Ectodermal cell (in vitro differentiated cells): Measurements from ENCODE around the gene GAB2.

ENCODE experiments used
- H3K27ac ChIP-seq: 2 replicates; pipeline ENCODE4 v1.7.0; 2013; ENCODE audit warnings: mild to moderate bottlenecking, low read depth, low read length; ENCODE audit not compliant: insufficient read depth, poor library complexity, severe bottlenecking
- H3K27me3 ChIP-seq: 2 replicates; pipeline ENCODE4 v1.7.0; 2013; ENCODE audit warnings: mild to moderate bottlenecking, low read length; ENCODE audit not compliant: insufficient read depth, control insufficient read depth, poor library complexity, severe bottlenecking
- H3K36me3 ChIP-seq: one replicate; pipeline ENCODE4 v1.7.0; 2013; ENCODE audit warnings: low read length; ENCODE audit not compliant: control insufficient read depth, insufficient read depth
- H3K4me1 ChIP-seq: one replicate; pipeline ENCODE4 v1.7.0; 2013; ENCODE audit warnings: low read length; ENCODE audit not compliant: control insufficient read depth, insufficient read depth
- H3K4me3 ChIP-seq: 2 replicates; pipeline ENCODE4 v1.7.0; 2013; ENCODE audit warnings: low read depth, low read length, control low read depth; ENCODE audit not compliant: insufficient read depth
- H3K9me3 ChIP-seq: 2 replicates; pipeline ENCODE4 v1.7.0; 2013; ENCODE audit warnings: mild to moderate bottlenecking, low read length, moderate library complexity; ENCODE audit not compliant: control insufficient read depth
- WGBS, 2 experiments: methylation state at CpG; one replicate each; pipeline ENCODE4 v1.1.7; 2013; ENCODE audit warnings: missing lambda C conversion rate in 2 of 2; 5-methylcytosine and 5-hydroxymethylcytosine counted together

GAB2 gene

DNA sequence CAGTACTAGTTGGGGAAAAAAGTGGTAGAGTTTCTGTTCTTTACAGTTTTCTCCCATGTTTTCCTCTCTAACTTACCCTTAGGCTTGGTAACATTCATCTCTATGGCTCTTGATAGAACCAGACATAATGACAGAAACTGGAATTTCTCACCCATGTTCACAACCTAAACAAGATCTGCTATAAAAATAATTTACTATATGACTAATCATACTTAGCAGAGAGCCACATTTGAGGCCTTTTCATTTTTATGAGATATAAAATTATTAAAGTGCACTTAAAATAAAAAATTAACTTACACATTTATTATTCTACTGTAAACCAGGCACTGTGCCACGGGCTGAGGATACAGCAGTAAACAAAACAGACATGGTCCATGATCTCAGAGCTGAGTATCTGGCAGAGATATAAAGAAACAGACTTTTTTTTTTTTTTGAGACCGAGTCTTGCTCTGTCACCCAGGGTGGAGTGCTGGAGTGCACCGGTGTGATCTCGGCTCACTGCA is 98.1 kb downstream of the GAB2 start:
- Histone ChIP-seq H3K36me3 (no peaks in the 10 kb centered on the region), H3K27ac (no peak overlapping the region), H3K4me3 (no peak overlapping the region), H3K4me1 (peaks cover 8% of the 10 kb centered on the region), H3K9me3 (no peaks in the 10 kb centered on the region), H3K27me3 (no peaks in the 10 kb centered on the region)
- 86 to 95% methylated on average over 4 of the region's 4 CpGs for WGBS, 2 experiments

DNA sequence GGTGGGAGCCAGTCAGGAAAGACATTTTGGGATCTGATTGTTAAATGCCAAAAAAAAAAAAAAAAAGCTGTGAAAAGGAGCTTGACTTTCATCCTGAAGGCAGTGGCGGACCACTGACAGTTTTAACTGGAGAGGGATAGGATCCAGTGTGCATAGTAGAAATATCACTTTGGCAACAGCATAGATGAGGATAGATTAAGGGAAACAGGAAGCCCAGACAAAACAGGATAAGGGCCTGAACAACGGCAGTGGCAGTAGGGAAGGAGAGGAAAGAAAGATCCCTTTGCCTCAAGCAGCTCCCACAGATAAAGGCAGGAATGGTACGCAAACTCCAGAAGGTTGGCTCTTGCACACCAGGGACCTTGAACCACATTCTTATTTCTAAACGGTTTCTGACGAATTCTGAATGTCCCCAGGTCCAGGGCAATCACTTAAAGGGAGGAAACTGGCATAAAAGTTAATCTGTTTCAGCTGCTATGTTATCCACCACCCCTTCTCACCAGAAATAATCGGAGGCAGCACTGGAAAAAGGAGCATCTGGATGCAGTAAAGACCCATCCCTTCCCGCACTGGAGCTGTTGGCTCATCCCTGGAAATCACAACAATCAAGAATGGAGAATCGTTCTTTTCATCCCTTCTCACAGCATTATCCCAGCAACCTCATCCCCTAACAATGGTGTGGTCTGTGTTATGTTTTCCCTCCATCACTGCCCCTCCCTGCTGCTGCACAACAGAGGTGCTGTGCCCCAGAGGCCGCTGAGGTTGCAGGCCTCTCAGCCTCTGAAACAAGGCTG is 99.1 kb downstream of the GAB2 start:
- 73 to 74% methylated on average over 9 of the region's 9 CpGs for WGBS, 2 experiments
- H3K36me3 ChIP-seq = no peaks in the 10 kb centered on the region
- H3K27ac ChIP-seq = peak overlapping the region; percentile 64
- no peaks in the 10 kb centered on the region for H3K9me3 ChIP-seq
- peaks cover 11% of the 10 kb centered on the region for H3K4me1 ChIP-seq
- no peak overlapping the region for H3K4me3 ChIP-seq
- H3K27me3 ChIP-seq = no peaks in the 10 kb centered on the region

DNA sequence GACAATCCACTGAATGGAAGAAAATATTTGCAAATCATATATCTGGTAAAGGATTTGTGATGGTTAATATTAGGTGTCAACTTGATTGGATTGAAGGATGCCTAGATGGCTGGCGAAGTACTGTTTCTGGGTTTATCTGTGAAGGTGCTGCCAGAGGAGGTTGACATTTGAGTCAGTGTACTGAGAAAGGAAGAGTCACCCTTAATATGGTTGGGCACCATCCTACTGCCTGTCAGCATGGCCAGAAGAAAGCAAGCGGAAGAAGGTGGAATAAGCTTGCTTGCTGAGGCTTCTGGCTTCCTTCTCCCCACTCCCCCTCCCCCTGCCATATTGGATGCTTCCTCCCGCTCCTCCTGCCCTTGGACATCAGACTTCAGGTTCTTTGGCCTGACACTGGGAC is 101.9 kb downstream of the GAB2 start:
- Histone ChIP-seq H3K27ac (no peak overlapping the region), H3K27me3 (no peaks in the 10 kb centered on the region), H3K9me3 (no peaks in the 10 kb centered on the region), H3K36me3 (no peaks in the 10 kb centered on the region), H3K4me1 (peaks cover 11% of the 10 kb centered on the region), H3K4me3 (no peak overlapping the region)
- WGBS, 2 experiments = 90 to 92% methylated on average over 3 of the region's 3 CpGs

DNA sequence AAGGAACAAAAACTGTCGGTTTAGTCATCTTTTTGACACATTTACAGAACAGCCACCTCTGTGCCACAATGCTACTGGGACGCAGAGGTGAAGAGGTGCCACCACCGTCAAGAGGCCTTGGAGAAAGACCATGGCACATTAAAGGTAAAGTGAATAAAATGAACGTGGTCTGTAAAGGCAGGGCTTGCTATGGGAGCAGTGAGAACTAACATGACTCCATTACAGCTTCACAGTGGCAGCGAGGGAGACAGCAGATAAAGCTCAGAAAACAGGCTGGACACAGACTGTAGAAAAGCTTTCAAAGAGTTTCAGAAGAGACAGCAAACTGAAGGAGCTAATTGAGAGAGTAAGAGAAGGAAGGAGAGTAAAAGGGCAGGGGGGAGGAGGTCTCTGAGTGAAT is 102.9 kb downstream of the GAB2 start:
- peaks cover 11% of the 10 kb centered on the region for H3K4me1 ChIP-seq
- no peaks in the 10 kb centered on the region for H3K36me3 ChIP-seq
- WGBS, 2 experiments = 91% methylated on average over 5 of the region's 5 CpGs
- H3K27ac ChIP-seq = no peak overlapping the region
- H3K9me3 ChIP-seq = no peaks in the 10 kb centered on the region
- no peaks in the 10 kb centered on the region for H3K27me3 ChIP-seq
- no peak overlapping the region for H3K4me3 ChIP-seq

DNA sequence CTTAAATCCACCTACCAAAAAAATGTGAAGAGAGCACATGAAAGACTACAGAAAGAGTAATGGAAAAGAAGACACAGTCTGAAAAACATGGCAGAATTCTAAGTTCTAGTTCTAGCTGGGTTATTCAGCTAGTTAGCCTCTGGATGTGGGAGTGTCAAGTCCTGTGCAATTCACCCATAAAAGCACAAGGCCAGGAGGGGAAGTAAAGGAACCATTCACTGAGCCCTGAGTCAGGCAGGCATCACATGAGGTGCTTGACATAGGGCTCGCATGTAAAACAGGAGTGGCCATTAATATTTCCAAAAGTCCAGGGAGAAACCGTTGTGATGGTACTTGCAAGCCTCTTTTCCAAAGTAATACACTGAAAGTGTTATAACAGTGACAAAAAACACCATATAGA is 103.7 kb downstream of the GAB2 start:
- H3K27ac ChIP-seq = no peak overlapping the region
- no peaks in the 10 kb centered on the region for H3K27me3 ChIP-seq
- H3K36me3 ChIP-seq = no peaks in the 10 kb centered on the region
- H3K4me1 ChIP-seq = peaks cover 7% of the 10 kb centered on the region
- no peak overlapping the region for H3K4me3 ChIP-seq
- H3K9me3 ChIP-seq = no peaks in the 10 kb centered on the region
- 91 to 93% methylated on average over 2 of the region's 2 CpGs for WGBS, 2 experiments

DNA sequence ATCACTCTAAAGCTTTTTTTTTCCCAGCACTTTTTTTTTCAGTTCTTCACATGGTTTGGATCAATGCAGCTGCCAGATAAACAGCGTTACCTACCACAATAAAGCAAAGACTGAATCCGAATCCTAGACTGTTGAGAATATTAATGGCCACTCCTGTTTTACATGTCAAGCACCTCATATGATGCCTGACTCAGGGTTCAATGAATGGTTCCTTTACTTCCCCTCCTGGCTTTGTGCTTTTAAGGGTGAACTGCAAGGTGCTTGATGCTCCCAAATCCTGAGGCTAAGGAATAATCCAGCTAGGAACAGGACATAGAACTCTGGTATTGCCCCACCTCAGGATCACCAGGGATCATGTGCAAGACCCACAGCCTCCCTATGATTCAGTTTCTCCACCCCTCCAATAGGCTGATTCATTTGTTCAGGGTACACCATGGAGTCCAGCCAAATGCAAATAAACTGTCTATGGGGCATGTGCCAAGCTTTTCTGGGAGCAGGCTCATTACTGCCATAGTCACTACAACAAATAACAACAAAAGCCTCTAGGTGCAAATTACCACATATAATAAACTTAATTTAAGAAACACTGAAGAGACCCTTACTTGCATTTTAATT is 104.3 kb downstream of the GAB2 start:
- H3K27me3 ChIP-seq = no peaks in the 10 kb centered on the region
- H3K27ac ChIP-seq = no peak overlapping the region
- 94 to 96% methylated on average over 2 of the region's 2 CpGs for WGBS, 2 experiments
- H3K9me3 ChIP-seq = no peaks in the 10 kb centered on the region
- no peaks in the 10 kb centered on the region for H3K36me3 ChIP-seq
- peaks cover 3% of the 10 kb centered on the region for H3K4me1 ChIP-seq
- H3K4me3 ChIP-seq = no peak overlapping the region

DNA sequence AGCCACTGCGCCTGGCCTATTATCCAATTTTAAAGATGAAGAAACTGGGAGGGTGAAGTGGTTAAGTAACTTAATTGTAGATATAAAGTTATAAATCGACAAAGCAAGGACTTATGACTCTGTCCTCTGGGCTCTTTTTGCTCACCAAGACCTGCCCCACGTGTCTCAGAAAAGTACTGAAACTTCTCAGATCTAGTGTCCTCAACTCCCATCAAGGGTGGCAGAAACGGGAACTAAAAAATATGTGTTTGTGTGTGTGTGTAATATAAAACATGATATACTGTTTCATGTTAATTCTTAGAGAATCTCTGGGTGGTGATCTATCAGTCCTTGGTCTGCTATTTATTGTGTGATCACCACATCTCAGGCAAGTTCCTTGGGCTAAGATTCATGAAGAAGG is 104.9 kb downstream of the GAB2 start:
- Histone ChIP-seq H3K9me3 (no peaks in the 10 kb centered on the region), H3K36me3 (no peaks in the 10 kb centered on the region), H3K27ac (no peak overlapping the region), H3K4me3 (no peak overlapping the region), H3K4me1 (peaks cover 3% of the 10 kb centered on the region), H3K27me3 (no peaks in the 10 kb centered on the region)
- WGBS, 2 experiments = 97% methylated on average over 3 to 4 of the region's 4 CpGs

DNA sequence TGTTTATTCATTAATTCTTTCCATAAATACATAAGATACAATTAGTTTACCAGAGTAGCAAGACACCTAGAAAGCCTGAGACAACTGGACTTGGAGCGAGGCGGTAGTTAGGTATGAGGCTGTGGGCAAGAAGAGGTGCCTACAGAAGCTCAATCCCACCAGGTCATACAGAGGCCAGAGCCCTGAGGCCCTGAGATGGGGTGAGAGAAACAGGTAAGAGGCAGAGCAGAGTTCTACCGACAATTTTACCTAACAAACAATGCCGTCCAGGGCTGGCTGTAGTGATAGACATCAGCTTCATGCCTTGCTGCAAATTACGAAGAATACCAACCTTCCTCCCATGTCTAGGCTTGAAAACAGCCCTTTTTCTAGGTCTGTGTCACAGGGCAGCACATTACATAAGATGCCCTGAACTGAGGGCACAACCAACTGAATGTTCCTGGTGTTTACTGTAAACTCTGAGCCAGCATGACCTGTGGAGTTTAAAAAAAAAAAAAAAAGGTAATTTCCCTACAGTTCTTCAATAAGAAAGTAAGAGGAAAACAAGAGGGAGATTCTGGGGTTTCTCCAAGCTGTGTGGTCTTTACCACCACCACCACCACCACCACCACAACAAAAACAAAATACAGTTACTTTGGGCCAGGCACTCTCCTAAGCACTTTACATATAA is 105.8 kb downstream of the GAB2 start:
- WGBS, 2 experiments = 94 to 95% methylated on average over 5 of the region's 5 CpGs
- no peaks in the 10 kb centered on the region for H3K27me3 ChIP-seq
- H3K9me3 ChIP-seq = no peaks in the 10 kb centered on the region
- H3K4me1 ChIP-seq = peaks cover 3% of the 10 kb centered on the region
- no peak overlapping the region for H3K27ac ChIP-seq
- no peak overlapping the region for H3K4me3 ChIP-seq
- no peaks in the 10 kb centered on the region for H3K36me3 ChIP-seq

DNA sequence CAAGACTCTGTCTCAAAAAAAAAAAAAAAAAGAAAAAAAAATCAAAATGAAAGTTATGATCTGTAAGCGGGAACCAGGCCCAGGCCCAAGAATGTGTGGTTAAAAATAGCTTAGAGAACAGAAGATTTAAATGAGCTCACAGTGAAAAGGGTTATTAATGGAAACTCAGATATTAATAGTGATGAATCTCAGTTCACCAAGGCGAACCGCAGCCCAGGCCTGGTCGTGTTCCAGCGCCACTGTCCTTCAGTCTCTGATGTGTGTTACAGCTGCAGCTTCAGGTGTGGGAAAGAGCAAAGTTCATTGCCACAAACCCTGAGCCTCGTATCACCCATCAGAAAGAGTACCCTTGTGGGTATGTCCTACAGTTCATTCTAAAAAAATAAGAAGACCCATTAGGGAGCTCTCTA is 107.1 kb downstream of the GAB2 start:
- Histone ChIP-seq H3K27ac (no peak overlapping the region), H3K9me3 (no peaks in the 10 kb centered on the region), H3K4me3 (no peak overlapping the region), H3K27me3 (no peaks in the 10 kb centered on the region), H3K36me3 (no peaks in the 10 kb centered on the region), H3K4me1 (peaks cover 3% of the 10 kb centered on the region)
- 95 to 97% methylated on average over 6 of the region's 6 CpGs for WGBS, 2 experiments

DNA sequence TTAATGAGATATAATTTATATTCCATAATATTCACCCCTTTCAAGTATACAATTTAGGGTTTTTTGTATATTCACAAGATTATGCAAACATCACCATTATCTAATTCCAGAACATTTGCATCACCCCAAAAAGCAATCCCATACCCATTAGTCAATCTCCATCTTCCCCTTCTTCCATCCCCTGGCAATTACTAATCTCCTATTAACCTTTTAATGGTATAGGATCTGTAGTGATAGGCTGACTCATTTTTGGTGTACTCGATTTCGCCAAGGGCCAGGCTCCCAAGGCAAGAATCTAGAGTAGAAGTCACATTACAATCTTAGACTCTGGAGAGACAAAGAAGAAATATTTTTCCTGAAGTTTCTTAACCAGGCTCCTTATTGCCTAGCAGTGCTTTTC is 113.4 kb downstream of the GAB2 start:
- Histone ChIP-seq H3K27me3 (no peaks in the 10 kb centered on the region), H3K36me3 (no peaks in the 10 kb centered on the region), H3K4me3 (no peak overlapping the region), H3K27ac (no peak overlapping the region), H3K4me1 (no peaks in the 10 kb centered on the region), H3K9me3 (no peaks in the 10 kb centered on the region)
- WGBS, 2 experiments = 96 to 100% methylated on average over 2 of the region's 2 CpGs
